HG03354 (cell line): Measurements from ENCODE around the gene PIP5K1B.

Experiments
- ATAC-seq: cut with Tn5 transposase; IDR thresholded peaks from one replicate; pipeline ENCODE4 v1.9.1; 2021; ENCODE audit warnings: mild to moderate bottlenecking; ENCODE audit not compliant: unreplicated experiment, poor library complexity, severe bottlenecking

Gene PIP5K1B

DNA sequence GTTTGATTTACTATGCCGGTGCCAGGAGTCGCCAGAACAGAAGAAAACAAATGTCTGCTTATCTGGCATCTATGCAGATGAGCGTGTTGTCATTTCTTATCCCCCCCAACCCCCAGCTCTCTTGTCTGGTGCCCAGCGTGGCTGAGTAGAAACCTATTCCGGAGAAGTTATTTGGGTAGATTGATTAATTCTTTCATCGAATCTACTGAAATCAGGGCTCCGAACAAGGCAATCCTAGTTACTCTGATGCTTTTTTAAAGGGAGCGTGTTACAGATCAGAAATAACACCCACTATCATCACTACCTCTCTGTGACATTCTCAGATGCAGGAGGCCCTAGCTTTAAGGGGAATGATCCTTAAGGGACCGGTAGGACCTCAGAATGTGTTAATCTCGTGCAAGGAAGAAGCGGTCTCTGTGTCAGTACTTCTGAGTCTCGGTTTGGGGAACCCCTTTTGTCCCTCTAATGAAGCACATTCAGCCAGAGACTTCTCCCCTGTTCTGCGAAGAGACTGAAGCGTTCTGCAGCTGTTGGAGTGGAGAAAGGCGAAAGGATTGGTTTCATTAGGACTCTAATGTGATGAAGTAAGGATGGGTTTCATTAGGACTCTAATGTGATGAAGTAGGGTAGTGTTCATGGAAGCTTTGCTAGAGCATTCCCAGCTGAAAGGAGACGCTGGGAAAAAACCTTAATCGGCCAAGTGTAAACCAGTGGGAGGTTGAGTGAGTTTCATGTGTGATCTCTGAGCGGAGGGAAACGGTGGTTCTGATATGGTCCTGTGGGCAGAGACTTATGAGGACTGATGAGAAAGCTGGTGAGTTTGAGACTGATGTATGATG is 1.5 kb downstream of the PIP5K1B start:
- no peak for ATAC-seq

GRCh38 chr9:68707801-68708488 is 2.9 kb downstream of the PIP5K1B start:
- no peak for ATAC-seq

GRCh38 chr9:68708513-68708912 is 3.5 kb downstream of the PIP5K1B start:
- no peak for ATAC-seq

DNA sequence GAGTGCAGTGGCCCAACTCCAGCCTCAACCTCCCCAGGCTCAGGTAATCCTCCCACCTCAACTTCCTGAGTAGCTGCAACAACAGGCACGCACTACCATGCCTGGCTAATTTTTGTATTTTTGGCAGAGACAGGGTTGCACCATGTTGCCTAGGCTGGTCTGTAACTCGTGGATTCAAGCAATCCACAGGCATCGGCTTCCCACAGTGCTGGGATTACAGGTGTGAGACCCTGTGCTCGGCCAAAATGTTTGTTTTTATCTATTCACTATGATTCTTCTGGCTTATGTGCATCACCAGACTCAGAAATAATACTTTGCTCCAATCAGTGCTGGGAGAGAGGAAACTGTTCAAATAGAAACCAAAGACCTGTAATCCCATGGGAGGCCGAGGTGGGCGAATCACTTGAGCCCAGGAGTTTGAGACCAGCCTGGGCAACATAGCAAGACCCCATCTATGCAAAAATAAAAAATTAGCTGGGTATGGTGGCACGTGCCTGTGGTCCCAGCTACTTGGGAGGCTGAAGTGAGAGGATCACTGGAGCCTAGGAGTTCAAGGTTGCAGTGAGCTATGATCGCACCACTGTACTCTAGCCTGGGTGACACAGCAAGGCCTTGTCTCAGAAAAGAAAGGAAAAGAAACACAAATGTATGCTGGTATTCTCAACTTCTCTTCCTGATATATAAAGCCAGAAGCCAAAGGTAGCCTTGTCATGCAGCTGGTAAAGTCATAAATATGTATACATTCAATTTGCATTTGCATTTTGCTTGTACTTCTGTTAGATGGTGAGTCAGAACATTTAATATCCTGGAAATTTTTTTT is 4.5 kb downstream of the PIP5K1B start:
- no peak for ATAC-seq

DNA sequence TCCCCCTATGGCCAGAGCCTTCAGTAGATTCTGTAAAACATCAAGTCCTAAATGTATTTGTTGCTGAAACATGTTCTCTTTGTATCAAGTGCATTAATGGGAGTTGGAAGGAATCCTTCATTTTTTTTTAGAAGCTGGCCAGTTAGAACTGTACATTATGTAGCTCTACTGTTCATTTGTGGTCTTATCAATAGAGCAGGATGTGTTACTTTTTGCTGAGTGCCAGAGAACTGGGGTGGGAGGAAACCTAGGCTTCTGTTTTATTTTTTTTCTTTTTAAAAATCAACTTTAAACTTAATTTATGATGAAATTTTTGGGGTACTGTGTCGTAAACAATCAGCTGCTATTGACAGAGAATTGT is 5.1 kb downstream of the PIP5K1B start:
- no peak for ATAC-seq

- ATAC-seq, result no peak
Measured at GRCh38 chr9:68711281-68711680, 6.2 kb downstream of the PIP5K1B start.

DNA sequence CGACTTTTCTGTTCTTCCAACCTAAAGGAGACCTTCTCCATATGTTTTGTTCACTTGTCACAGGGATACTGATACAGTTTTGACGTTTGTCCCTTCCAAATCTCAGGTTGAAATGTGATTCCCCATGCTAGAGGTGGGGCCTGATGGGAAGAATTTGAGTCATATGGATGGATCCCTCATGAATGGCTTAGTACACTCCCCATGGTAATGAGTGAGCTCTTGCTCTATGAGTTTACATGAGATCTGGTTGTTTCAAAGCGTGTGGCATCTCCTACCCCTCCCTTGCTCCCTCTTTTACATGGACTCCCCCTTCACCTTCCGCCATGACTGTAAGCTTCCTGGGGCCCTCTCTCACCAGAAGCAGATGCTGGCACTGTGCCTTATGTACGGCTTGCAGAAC is 6.9 kb downstream of the PIP5K1B start:
- ATAC-seq, result no peak

GRCh38 chr9:68714416-68715180 is 9.6 kb downstream of the PIP5K1B start:
- no peak for ATAC-seq

- no peak for ATAC-seq
Measured at GRCh38 chr9:68715181-68715456, 10.1 kb downstream of the PIP5K1B start.

DNA sequence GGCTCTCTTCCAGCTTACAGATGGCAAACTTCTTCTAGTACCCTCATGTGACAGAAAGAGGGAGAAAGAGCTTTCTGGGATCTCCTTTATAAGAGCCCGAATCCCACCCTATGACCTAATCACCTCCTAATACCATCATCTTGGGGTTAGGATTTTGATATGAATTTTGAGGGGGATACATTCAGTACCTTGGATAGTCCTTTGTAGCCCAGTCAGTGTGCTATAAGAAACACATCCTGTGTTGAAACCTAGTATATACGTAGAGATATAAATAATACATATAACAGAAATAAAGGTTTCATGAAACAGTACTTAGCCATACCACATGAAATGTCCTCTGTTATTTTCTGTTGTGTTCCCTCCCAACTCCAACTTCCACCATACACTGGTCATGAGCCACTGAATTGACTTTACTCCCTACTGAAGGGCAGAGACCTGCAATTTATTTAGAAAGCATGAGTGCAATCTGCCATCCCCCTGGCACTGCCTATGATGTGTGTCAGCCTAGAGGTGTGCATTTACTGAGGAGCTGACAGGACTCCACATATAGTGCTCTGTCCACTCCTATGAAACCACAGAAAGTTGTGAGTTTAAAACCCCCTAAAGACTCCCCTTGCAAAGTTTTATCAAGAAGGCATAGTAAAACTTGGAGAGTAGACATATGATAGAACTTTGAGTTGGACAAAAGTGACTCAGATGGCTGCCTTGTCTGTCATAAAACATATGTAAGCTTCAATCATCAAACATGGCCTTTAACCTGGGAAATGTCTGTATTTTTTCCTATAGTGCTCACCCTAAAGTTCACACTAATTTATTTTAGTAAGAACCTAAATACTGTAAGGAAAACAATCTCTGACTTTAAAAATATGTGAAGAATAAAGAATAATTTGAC is 12.8 kb downstream of the PIP5K1B start:
- no peak for ATAC-seq

DNA sequence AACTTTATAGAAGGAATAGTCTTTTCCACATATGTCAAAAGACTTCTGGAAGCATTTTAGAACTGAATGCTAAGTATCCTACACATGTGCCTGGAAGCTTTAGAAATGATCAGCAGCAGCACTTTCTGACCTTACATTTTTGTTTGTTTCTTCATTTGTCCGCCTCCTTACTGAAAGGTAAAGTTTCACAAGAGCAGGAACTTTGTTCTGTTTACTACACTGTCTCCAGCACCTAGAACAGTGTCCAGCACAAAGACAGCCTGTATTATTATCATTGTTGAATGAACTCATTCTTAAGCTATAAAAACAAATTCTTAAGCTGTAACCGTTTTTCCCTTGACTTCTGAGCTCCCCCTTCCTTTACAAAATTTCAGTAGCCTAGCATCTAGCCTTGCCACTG is 14.8 kb downstream of the PIP5K1B start:
- ATAC-seq, result no peak

- no peak for ATAC-seq
Measured at GRCh38 chr9:68720656-68721313, 15.7 kb downstream of the PIP5K1B start.

GRCh38 chr9:68721666-68722330 is 16.8 kb downstream of the PIP5K1B start:
- no peak for ATAC-seq

- no peak for ATAC-seq
Measured at GRCh38 chr9:68725070-68725469, 20.0 kb downstream of the PIP5K1B start.

DNA sequence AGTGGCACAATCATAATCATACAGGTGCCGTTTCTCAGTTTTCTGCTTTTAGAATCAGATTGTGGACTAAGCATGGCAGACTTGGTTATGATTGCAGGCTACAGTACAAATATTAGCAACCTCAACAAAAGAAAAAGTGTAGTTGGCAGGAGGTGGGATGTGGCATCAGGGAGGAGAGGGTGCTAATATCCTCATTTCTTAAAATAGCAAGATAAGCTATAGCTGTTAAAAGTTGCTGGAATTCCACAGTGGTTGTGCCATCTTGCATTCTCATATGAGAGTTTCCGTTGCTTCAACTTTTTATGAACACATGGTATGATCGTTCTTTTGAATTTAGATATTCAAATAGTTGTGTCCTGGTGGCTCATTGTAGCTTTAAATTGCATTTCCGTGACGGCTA is 21.4 kb downstream of the PIP5K1B start:
- ATAC-seq, result no peak

DNA sequence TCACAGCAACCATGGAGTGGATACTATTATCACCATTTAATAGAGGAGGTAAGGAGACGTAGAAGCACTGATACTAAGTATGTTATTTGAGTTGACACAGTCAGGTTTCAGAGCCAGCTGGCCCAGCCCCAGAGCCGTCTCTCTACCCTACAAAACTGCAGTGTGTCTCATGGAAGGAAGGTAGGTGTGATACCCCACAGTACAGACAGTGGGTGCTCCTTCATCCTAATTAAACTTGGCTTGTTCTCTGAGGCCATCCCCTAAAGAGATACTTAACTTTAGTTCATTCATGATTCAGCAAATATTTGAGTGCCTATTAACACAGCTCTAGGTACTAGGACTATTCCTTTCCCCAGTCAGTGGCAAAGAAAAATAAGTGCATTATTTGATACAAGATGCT is 22.6 kb downstream of the PIP5K1B start:
- no peak for ATAC-seq

DNA sequence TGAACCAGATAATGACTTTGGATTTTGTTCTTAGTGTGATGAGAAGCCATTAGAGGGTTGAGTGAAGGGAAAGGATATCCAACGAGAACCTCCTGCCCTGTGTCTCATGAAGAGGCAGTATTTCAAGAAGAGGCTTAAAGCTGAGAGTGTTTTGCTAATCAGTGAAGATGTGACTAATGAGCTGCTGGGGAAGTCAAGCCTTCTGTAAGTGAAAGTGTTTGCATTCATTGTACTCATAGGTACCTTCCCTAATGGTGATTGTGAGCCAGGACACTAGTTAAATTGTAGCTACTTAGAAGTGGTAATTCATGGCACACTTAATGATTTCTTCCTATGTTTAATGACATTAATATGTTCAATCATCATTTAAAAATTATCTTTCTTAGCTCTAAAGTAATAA is 23.7 kb downstream of the PIP5K1B start:
- ATAC-seq, result no peak

GRCh38 chr9:68730570-68731235 is 25.7 kb downstream of the PIP5K1B start:
- no peak for ATAC-seq
